ENCODE results near the gene SQSTM1.

DNA sequence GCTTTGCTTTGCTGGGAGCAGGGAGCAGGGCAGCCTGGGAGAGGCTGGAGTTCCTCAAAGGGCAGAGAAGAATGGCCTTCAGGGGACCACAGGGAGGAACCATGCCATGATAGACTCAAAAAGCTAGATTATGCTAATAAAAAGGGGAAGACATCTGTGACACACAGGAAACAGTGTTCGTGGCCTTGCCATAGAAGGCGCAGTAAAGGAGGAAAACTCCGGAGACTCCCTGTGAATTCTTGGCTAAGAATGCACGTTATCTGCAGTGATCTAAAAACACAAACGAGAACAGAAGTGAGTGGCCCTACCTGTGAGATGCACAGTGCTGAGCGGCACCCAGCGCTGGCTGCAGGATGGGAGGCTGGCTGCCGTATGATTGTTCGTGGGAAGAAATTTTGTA is 42.8 kb upstream of the SQSTM1 start:
- TF ChIP-seq, protein P1, sequence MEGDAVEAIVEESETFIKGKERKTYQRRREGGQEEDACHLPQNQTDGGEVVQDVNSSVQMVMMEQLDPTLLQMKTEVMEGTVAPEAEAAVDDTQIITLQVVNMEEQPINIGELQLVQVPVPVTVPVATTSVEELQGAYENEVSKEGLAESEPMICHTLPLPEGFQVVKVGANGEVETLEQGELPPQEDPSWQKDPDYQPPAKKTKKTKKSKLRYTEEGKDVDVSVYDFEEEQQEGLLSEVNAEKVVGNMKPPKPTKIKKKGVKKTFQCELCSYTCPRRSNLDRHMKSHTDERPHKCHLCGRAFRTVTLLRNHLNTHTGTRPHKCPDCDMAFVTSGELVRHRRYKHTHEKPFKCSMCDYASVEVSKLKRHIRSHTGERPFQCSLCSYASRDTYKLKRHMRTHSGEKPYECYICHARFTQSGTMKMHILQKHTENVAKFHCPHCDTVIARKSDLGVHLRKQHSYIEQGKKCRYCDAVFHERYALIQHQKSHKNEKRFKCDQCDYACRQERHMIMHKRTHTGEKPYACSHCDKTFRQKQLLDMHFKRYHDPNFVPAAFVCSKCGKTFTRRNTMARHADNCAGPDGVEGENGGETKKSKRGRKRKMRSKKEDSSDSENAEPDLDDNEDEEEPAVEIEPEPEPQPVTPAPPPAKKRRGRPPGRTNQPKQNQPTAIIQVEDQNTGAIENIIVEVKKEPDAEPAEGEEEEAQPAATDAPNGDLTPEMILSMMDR (conservative IDR thresholded peaks at IDR 0.05): no peak
- TF ChIP-seq EZH2 (IDR thresholded peaks at IDR 0.05; ENCODE audit: low read depth): no peak

All from PC-9 (cell line).